EH (cell line): Measurements from ENCODE around the gene SUGT1.
A peak's percentile ranks its signal among the peaks of the same experiment; 100 is the strongest.

Experiments
- DNase-seq: peaks from one replicate; pipeline ENCODE4 v3.0.0-alpha.2; 2015; ENCODE audit warnings: low read depth

SUGT1 gene

DNA sequence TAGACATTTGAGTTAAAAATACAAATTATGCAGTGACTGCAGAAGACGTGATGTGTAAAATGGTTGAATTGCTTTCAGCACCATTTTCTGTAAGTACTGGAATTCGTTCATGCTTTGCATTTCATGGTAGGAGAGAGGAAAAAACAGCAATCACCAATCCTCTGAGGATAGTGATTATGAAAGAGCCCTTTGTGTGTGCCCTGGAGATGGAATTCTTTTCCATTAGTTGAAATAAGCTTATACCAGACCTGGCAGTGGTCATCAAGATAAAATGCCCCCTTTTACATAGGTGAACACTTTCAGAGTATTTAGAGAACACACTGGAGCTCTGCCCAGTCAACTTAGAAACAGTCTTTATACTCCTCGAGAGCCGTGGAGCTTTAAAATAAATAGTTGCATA, 85.3 kb downstream of the SUGT1 start:
- DNase-seq, result no peak

DNA sequence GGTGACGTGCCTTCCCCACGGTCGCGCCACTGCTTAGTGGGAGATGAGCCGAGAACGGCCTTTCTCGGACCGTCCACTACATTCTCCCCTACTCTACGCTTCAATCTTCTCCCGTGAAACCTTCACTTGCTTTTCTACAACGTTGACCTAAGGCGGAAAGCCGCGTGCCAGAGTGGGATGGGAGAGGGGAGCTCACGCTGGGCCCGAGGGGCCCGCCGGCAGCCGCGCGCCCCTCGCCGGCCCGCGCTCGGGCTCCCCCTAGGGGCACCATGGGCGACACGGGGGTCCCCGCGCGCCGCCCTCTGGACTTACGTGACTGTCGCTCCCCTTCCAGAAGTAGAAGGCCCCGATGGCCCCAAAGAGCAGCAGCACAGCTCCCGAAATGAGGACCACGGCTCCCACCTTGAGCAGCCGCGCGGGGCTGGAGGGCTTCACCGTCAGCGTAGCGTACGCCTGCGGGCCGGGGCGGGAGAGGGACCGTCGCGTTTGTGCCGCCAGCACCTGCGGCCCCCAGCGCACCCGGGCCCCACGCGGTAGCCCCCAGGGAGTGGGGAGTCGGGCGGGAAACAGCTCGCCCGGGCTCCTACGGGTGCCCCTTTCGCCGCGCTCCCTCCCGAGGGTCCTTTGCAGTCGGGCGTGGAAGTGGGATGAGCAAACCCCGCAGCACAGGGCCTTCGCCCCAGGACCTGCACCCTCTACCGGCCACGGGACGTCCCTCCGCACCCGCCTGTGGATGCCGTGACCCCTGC, 86.3 kb downstream of the SUGT1 start:
- peak; percentile 4 for DNase-seq

GRCh38 chr13:52739468-52740071, 86.9 kb downstream of the SUGT1 start, which contains the start of gene CNMD:
Gene CNMD (minus strand): TSS chr13:52739820. CDS start chr13:52739701, 119 bp downstream.
- DNase-seq, result no peak

DNA sequence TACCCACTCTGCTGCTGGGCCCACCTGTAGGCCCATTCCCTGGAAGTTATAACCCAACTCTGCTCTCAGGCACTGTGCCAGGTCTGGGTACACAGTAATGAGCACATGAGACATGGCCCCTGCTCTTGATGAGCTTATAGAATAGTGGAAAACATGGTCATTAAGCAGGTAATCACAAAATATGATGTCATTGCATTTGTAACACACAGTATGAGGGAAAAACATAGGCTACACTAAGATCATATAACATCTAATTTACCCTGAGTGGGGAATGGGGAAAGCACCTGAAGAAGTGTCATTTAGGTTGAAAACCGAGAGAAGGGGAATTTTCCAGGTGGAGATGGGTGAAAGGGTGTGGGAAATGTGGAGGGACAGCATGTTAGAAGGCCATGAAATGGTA, 90.9 kb downstream of the SUGT1 start:
- no peak for DNase-seq

- DNase-seq, result no peak
These were observed 91.4 kb downstream of the SUGT1 start for GRCh38 chr13:52743988-52744387.

DNA sequence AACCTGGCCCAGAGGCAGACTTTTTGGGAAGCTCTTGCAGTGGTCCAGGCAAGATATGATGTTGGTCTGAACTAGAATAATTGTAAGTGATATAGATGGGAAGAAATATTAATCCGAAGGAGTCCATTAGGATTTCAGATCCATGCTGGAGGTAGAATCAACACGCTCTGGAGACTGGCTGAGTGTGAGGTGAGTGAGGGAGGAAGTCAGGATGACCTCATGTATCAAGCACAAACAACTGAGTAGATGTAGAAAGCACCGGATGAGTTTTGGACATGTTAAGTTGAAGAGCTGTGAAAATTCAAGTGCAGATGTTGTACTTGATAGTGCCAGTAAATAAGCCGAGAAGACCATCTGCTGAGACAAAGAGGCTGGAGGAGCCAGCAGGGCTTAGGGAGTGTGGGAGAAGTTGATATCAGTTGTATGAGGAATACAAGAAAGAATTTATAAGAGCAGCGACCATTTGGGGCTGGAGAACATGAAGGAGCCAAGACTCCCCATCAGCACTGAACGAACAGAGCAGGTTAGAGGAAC, 92.3 kb downstream of the SUGT1 start:
- no peak for DNase-seq

GRCh38 chr13:52746141-52746540, 93.5 kb downstream of the SUGT1 start:
- no peak for DNase-seq

DNA sequence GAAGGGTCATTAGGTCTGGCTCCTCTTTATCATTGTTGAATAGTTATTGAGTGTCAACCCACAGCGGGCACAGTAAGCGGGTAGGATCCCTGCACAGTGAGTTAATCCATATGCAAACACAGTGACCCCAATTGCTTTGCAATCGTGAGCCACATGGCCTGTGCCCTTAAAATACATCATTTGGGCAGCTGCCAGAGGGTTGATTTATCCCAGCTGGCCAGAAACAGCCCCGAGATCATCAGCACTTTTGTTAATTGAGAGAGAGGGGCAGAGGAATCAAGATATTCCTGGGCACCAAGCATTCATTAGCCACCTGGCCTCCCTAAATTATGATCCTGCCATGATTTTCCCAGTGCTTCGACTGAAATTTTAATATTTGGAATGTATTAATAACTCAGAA, 96.8 kb downstream of the SUGT1 start:
- no peak for DNase-seq
